HG02884 (cell line): ENCODE data around the gene DSC3.
"Not testable (repeated sequence)": the region's sequence is repeated elsewhere in the genome, so short reads cannot be mapped to it uniquely, and the experiment has no call there.

ENCODE experiments used
- ATAC-seq: cut with Tn5 transposase; IDR thresholded peaks from one replicate; pipeline ENCODE4 v1.9.1; 2021; ENCODE audit warnings: mild to moderate bottlenecking, moderate library complexity; ENCODE audit not compliant: unreplicated experiment

The DSC3 gene

DNA sequence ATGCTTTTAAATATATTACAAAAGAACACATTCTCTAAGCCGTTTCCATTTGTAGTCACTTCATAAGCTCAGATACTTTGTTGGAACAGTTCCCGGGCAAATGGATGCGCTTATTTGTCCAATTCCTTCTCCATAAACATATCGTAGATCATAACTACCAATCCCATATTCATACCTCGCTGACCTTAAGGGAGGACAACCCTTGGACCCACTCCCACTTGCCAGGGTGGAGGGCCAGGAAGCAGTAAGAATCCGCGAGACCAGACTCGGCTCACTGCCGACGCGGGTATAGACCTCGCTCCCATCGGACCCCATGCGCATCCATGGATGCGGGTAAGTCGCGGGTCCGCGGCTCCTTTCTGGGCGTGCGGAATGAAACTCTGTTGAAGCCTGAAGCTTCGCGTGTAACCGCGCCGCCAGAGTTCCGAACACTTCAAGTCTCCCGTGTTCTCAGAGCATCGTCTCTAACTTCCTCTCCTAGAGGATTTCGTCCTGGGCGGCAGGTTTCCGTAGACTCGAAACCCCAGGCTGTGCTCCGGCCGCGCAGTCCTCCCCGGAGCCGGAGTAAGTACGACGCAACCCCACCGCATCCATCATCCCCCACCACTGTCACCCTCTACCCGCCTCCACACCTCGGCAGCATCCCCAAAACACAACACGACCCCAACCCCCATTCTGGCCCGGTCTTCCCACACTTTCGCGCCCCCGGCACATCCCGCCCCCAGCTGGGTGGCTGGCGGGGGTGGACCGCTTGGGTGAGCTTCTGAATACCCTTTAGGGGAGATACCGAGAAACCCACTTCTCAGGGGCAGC lies 1.1 kb downstream of the DSC3 start:
- ATAC-seq, result no peak

DNA sequence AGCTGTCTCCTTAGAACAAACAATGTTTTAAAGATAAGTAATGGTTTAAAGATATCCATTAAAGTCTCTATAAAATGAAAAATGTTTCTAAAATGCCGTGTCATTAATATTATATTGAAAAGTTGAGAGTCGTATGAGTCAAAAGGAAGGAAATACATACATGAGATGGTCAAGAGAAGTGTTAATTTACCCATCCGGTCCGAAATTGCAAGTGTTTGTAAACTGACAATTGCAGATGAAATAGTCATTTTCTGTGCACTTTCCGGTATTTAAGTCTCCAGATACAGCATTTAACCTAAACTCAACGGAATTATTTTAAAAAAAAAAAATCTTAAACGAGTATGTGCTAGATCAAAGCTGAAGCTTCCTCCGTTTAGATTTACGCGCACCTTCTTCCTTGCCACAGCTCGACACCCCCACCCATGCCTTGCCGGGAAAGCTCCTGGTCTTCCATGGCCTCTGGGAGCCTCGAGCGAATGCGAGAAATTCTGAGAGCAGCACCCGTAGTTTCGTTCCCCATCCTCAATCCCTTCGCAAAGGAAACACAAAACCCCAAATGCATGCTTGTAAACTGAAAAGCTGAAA lies 1.8 kb downstream of the DSC3 start:
- ATAC-seq, result no peak

- no peak for ATAC-seq
Observed at GRCh38 chr18:31039426-31039825, 3.1 kb downstream of the DSC3 start.

DNA sequence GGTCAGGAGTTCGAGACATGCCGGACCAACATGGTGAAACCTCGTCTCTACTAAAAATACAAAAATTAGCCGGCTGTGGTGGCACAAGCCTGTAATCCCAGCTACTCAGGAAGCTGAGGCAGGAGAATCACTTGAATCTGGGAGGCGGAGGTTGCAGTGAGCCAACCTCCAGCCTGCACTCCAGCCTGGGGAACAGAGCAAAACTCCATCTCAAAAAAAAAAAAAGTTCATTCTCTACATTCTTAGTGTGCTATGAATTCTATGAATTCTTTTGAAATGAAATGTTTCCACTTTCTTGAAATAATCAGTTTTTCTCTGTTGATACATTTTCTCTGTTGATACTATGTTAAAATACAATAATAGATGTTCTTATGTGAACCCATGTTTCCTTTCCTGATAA lies 4.9 kb downstream of the DSC3 start:
- not testable (repeated sequence) for ATAC-seq

GRCh38 chr18:31034541-31034940 lies 8.0 kb downstream of the DSC3 start:
- ATAC-seq, result no peak

DNA sequence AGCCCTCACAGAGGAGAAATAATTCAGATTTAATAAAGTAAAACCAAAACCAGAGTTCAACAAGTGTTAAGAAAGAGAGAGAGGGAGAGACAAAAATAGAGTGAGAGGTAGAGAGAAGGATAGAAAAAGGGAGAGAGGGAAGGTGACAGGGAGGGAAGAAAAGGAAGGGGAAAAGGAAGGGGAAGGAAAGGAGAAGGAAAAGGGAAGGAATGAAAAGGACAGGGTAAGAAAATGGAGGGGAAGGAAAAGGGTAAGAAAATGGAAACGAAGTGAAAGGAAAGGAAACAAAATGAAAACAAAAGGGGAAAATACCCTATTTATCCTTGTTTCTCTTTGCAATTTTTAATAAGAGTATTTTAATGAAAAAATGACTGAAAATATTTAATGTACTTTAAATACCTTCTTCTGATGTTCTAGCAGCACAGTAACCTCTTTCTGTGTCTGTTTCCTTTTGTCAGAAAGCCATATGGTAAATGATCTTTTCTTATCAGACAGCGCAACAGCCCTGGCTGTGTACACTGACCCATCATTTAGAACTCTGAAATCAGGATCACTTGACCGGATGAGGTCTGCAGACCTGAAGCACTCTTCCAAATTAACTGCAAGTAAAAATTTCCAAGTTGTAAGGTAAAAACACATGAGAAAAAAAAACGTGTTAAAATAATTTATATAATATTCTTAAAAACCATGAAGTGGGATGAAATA lies 11.8 kb downstream of the DSC3 start:
- ATAC-seq, result no peak

- no peak for ATAC-seq
Observed at GRCh38 chr18:31015715-31016434, 26.7 kb downstream of the DSC3 start.

DNA sequence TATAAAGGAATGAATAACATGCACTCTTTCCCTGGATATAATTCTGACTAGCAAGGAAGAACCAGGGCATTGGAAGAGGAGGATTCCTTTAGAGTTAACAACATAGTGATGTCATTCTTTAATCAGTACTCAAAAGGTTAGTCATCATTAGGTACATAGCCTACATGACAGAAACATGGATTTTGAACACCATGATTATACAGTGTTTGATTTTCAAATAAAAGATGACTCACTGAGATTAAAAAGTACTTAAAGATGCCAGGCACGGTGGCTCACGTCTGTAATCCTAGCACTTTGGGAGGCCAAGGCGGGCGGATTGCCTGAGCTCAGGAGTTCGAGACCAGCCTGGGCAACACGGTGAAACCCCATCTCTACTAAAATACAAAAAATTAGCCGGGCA lies 31.1 kb downstream of the DSC3 start:
- ATAC-seq, result not testable (repeated sequence)

- no peak for ATAC-seq
Observed at GRCh38 chr18:31010601-31011000, 31.9 kb downstream of the DSC3 start.

DNA sequence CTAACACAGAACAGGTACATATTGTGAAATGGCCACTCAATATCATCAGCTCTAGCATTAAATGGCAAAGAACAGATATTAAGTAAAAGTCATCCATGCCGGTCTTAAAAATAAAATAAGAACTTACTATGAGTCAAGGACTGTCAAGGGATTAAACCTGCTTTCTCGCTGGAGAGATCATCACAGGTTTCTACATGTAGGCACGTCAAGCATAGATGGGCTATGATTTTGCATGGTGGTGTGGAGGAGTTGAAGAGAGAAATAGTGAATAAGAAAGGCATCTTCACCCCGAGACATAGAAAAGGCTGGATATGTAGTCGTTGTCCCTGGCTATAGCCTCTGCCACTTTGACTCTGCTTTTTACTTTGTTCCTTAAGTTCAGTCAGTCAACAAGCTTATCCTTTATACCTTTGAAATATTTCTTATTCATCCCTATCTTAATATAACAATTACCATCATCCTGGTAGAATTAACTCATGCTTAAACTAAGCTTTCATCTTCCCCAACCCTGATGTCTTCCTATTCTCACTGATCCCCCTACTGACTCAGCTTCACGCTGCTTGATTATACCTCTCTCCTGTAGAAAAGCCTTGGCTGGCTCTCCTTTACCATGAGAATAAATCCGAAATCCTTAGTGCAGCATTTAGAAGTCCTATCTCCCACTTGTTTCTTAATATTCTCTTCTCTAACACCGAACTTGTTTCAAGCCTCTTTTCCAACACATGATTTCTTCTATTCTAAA lies 42.5 kb downstream of the DSC3 start:
- ATAC-seq, result no peak

DNA sequence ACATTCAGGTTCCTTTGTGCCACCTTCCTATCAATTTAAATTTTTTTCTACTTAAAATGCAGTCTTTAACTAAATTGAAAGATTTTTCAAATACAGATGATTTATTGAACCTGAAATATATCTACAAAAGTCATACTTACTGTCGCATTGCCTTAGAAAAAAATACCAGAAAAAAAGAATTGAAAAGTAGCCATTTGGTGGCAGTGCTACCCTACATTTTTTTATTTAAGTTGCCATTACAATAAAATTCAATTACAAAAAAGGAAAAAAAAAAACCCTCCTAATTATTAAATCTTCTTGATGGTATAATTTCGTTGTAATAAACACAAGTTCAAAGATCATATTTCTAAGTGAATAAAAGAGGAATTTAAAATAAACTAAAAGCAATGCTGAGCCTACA lies 43.4 kb downstream of the DSC3 start:
- no peak for ATAC-seq

DNA sequence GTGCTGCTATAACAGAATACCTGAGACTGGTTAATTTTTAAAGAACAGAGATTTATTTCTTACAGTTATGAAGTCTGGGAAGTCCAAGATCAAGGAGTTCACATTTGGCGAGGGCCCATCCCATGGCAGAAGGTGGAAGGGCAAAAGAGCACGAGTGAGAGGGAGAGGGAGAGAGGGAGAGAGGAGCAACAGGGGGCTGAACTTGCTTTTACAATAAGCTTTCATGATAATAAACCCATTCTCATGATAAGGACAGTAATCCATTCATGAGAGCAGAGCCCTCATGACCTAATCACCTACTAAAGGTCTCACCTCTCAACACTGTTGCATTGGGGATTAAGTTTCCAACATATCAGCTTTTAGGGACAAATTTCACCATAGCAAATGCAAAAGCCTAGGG lies 45.3 kb downstream of the DSC3 start:
- ATAC-seq, result no peak

- ATAC-seq, result no peak
Observed at GRCh38 chr18:30992231-30992630, 50.3 kb downstream of the DSC3 start.

DNA sequence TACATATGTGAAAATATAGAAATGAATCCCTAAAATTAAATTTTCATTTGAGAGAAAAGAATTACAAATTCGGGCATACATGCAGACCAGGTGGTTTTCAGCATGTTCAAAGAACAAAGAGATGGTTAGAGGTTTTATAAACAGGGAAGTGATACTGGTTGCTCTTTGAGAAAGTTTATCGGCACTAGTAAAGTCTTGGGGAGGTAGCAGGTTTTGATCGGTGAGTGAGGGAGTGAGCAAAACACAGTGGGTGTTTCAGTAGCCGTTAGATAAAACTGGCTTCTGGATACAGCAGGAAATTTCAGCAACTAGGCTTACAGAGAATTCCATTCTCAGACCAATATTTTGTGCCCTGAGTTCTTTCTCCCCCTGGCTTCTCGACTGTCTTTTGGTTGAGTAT lies 51.1 kb downstream of the DSC3 start:
- ATAC-seq, result no peak

DNA sequence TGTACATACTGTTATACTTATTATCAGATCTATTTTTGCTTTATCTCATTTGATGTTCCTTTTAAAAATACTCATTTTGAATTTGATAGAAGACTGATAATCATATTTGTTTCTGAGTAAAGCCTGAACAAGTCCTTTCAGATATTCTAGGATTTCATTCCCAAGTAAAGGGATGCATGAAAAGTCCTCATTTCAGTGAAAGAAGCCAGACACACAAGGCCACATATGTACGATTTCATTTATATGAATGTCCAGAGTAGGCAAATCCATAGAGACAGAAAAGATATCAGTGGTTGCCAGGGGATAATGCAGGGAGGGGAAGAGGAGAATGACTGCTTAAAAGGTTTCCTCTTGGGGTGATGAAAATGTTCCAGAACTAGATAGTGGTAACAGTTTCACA lies 53.4 kb downstream of the DSC3 start:
- ATAC-seq, result no peak

DNA sequence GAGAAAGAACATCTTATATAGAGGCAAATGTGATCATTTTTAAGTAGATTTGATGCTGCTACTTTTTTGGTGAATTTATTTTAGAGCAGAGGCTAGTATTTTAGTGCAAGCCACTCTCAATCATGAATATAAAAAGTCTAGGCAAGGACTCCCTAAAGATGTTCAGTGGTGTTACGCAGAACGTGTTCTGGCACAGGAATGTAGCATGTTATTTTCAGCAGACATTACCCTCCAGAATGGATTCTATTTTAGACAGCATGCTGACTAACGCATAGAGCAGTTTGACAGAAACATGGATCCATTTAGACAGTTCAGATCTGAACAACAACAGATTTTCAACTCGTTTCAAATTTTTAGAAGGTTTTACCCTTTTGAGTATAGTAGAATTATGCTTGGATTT lies 54.1 kb downstream of the DSC3 start:
- ATAC-seq, result no peak

DNA sequence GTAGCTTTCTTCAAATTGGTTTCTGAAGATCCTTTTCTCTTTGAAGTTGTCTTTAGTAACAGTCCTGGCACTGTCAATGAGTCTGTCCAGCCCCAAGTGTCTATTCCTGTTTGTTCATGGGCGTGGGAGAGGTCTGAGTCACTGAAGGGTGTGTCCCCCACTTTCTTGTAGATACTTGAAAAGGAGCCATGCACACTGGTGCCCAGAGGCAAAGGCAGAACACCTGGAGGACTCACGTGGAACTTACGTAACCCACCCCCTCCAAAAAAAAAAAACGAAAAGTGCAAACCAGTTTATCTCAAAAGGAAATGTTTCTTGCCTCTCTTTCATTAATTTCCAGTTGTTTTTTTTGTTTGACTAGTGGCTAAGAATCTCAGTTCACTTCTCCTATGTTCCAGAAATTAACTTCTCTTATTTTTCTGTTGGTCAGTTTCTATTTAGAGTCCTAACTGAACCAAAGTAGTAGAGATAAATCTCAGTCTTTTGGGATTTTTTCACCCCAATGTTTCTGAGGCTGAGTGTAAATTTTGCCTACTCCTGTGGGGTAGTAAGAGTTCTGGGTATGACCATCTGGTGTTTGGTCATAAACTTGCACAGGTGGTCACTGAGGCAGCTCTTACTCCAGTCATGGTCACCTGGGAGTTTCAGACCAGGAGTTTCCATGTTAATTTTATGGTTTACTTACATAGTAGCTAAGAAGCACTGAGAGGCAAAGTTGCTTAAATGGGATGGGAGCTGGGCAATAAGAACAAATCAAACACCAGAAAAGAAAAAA lies 54.9 kb downstream of the DSC3 start:
- ATAC-seq, result no peak

DNA sequence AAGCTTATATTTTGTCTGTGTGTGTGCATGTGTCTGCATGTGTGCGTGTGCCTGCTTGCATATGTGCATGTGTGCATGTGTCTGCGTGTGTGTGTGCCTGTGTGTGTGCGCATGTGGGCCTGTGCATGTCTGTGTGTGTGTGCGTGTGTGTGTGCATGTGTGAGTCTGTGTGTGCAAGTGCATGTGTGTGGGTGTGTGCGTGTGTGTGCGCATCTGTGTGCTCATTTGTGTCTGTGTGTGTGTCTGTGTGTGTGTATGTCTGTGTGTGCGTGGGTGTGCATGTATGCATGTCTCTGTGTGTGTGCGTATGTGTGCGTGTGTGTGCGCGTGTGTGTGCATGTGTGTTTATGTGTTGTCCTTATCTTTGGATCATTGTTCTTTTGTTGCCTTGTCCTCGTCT lies 56.8 kb downstream of the DSC3 start:
- no peak for ATAC-seq

DNA sequence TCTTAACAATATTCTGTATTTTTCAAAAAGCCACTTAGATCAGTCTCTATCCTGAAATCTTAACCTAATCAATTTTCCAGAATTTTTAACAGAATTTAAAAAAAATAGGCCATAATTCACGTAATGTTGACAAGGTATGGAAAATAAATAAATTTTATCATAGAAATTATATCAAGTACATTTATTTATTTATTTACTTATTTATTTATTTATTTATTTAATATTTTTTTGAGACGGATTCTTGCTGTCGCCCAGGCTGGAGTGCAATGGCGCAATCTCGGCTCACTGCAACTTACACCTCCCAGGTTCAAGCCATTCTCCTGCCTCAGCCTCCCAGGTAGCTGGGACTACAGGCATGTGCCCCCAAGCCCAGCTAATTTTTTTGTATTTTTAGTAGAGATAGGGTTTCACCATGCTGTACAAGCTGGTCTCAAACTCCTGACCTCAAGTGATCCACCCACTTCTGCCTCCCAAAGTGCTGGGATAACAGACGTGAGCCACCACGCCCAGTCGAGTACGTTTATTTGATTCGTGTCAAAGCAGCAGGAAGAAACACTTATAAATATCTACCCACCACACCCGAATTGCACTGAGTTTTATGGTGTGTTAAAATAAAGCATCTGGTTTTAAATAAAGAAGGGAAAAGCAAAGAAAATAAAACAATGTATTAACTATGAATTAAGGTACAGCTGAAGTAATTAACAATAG lies 60.1 kb downstream of the DSC3 start:
- no peak for ATAC-seq
